Measurements from ENCODE around the gene CCSAP. TPM values are rescaled to one million over a fixed set of nuclear protein-coding genes. Genes with fewer than 3 reads are reported as not detected.

Gene CCSAP, protein sequence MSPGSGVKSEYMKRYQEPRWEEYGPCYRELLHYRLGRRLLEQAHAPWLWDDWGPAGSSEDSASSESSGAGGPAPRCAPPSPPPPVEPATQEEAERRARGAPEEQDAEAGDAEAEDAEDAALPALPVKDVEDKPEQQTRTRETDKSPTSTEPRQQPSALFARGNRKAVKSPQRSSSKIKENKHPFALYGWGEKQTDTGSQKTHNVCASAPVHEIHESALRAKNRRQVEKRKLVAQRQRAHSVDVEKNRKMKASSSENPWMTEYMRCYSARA
- total RNA-seq = 2.5 TPM
- long read RNA-seq, full-length matches to known transcripts = 8 of 8 reads
- long read RNA-seq, partial matches to known transcripts = 0 of 8 reads
- long read RNA-seq, other reads (novel, unspliced or antisense) = 0 of 8 reads

DNA sequence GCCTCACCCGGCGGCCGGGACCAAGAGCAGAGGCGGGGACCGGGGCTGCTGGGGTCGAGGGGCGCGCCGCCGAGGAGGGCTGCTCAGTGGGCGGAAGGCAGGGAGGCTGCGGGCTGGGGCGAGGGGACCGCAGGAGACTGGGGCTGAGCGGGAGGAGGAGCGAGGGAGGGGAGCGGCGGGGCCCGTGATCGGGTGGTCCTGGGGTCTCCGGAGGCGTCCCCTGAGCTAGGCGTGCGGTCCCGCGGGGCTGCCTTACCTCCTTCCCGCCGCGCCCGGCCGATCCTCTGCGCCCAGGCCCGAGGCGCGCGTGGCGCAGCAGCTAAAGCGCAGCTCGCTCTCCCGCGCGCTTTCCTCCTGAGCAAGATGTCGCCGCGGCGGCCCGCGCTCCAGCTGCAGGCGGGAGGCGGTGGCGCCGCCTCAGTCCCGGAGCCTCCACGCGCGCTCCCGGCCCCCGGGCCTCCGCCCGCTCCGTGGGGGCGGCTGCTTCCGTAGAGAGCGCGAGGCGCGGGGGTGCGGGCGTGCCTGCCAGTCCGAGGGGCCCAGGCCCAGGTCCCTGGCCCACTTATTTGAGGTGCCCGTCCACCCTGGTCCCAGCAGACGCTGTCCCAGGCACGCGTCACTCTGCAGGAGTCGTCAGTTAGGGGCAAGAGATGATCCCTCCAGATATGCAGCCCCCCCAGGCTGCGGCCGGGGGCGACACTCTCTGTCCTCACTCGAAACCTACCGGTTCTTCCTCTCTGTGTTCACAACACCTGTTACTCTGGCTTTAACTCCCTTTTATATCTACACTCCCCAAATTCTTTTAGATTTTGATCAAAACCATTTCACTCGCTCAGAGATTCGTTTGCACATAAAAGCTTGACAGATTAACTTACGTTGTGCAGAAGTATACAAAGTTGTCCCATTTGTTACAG, at the start of gene CCSAP:
Gene CCSAP (minus strand): TSS at position 392 of the 914 bp plus-strand sequence. CDS start 582 bp downstream, outside the sequence.
- peak; percentile 62 for DNase-seq
- Histone ChIP-seq H3K27ac (replicated peaks) (peak within 1 kb of the TSS; percentile 89), H3K9me3 (replicated peaks) (no peaks in the 10 kb centered on the region), H3K4me3 (peak within 1 kb of the TSS; percentile 80), H3K36me3 (no peaks in the 10 kb centered on the region), H3K27me3 (ENCODE audit: low read depth) (peaks cover 18% of the 10 kb centered on the region), H3K4me1 (peaks cover 32% of the 10 kb centered on the region)
- intact Hi-C loops (cut with micrococcal nuclease) = no loop called here
- TF ChIP-seq, protein P1, sequence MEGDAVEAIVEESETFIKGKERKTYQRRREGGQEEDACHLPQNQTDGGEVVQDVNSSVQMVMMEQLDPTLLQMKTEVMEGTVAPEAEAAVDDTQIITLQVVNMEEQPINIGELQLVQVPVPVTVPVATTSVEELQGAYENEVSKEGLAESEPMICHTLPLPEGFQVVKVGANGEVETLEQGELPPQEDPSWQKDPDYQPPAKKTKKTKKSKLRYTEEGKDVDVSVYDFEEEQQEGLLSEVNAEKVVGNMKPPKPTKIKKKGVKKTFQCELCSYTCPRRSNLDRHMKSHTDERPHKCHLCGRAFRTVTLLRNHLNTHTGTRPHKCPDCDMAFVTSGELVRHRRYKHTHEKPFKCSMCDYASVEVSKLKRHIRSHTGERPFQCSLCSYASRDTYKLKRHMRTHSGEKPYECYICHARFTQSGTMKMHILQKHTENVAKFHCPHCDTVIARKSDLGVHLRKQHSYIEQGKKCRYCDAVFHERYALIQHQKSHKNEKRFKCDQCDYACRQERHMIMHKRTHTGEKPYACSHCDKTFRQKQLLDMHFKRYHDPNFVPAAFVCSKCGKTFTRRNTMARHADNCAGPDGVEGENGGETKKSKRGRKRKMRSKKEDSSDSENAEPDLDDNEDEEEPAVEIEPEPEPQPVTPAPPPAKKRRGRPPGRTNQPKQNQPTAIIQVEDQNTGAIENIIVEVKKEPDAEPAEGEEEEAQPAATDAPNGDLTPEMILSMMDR (IDR thresholded peaks at IDR 0.05; ENCODE audit: borderline replicate concordance) = peak; percentile 31

DNA sequence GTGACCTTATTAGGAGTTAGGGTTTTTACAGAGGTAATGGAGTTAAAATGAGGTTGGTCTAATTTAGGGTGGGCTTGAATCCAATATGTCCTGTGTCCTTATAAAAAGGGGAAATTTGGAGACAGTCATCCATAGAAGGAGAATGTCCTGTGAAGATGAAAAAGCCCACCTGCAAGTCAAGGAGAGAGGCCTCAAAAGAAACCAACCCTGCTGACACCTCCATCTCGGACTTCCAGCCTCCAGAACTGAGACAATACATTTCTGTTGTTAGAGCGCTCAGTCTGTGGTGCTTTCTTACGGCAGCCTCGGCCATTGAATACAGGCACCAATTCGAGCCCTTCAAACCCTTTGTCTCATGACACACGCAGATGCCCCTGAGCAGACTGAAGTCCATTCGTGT, 47.3 kb upstream of the CCSAP start:
- Histone ChIP-seq H3K27me3 (ENCODE audit: low read depth) (peaks cover 29% of the 10 kb centered on the region), H3K4me3 (no peak overlapping the region), H3K4me1 (peaks cover 5% of the 10 kb centered on the region), H3K36me3 (no peaks in the 10 kb centered on the region), H3K9me3 (replicated peaks) (peaks cover 8% of the 10 kb centered on the region), H3K27ac (replicated peaks) (no peak overlapping the region)
- DNase-seq = no peak
- intact Hi-C loops (cut with micrococcal nuclease) = no loop called here
- TF ChIP-seq, protein P1 (IDR thresholded peaks at IDR 0.05; ENCODE audit: borderline replicate concordance) = no peak

DNA sequence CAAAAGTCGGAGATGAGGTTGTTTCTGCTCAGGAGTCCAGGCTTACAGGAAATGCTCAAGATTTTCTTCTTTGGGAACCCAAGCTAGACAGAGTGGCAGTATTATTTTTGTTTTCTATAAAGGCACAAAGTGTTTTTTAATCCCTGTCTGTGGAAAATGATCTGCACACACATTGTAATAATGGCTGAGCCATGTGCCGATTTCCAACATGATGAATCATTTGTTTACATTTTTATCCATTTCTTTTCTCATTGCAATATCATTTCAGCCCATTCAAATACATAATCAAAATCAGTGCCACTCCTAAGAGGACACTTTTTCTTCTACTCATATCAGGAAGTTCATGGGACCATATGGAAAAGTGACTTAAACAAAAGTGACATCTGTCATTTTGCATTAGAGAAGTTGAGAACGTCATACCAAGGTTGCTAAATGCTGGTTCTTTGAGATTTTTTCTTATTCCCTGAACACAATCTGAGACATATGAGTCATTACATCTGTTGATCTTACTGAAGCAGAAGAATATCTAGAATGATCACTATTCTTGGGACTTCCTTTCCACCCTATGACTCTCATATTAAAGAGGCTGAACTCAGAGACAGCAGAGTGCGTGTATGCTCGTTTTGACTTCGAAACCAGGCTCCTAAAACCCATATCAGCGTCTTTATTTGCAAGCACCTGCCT, 46.2 kb upstream of the CCSAP start:
- Histone ChIP-seq H3K27ac (replicated peaks) (no peak overlapping the region), H3K4me3 (no peak overlapping the region), H3K36me3 (no peaks in the 10 kb centered on the region), H3K27me3 (ENCODE audit: low read depth) (peaks cover 23% of the 10 kb centered on the region), H3K9me3 (replicated peaks) (peaks cover 8% of the 10 kb centered on the region), H3K4me1 (peaks cover 5% of the 10 kb centered on the region)
- DNase-seq = no peak
- TF ChIP-seq, protein P1 (IDR thresholded peaks at IDR 0.05; ENCODE audit: borderline replicate concordance) = no peak
- intact Hi-C loops (cut with micrococcal nuclease) = no loop called here

DNA sequence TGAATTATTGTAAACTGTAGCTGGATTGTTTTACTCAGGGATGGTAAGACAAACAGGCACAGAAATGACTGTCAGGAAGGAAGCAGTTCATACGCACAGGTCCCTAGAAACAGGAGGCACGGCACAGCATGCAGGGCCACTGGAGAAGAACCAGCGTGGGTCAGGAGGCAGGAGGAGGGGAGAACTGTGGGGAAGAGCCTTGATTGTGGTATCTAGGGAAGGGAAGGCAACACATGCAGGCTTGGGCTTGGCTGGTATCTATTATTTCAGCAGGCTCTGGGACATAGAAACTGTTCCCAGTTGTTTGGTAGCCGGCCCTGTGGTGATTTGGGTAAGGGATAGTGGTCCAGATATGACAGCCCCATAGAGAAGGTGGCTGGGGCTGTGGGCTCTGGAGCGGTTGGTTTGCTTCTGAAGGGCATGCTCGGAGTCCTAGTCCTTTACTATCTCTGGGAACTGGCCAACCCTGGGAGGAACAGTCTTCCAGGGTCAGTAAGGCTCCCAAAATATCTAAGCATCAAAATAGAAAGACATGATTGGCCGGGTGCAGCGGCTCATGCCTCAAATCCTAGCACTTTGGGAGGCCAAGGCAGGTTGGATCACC, 43.1 kb upstream of the CCSAP start:
- H3K27ac ChIP-seq (replicated peaks) = peak overlapping the region; percentile 55

More for the DNA sequence above, 43.1 kb upstream of the CCSAP start:
- no peaks in the 10 kb centered on the region for H3K36me3 ChIP-seq
- H3K27me3 ChIP-seq (ENCODE audit: low read depth) = peaks cover 23% of the 10 kb centered on the region
- H3K4me3 ChIP-seq = no peak overlapping the region
- H3K9me3 ChIP-seq (replicated peaks) = peaks cover 8% of the 10 kb centered on the region
- H3K4me1 ChIP-seq = peaks cover 5% of the 10 kb centered on the region
- DNase-seq = no peak
- intact Hi-C loops (cut with micrococcal nuclease) = no loop called here
- TF ChIP-seq, protein P1 (IDR thresholded peaks at IDR 0.05; ENCODE audit: borderline replicate concordance) = no peak

Data from left ventricle myocardium inferior (tissue), 1 donor.